ENCODE measurements around the gene TMEM217.

Gene TMEM217

GRCh38 chr6:37280162-37280887 lies 22.4 kb upstream of the TMEM217 start:
- no peak for DNase-seq (ENCODE audit: low read depth in 1 of 2, low spot score in 1 of 2)

- DNase-seq (ENCODE audit: low read depth in 1 of 2, low spot score in 1 of 2) = no peak
Observed at GRCh38 chr6:37279366-37280134, 21.6 kb upstream of the TMEM217 start.

DNA sequence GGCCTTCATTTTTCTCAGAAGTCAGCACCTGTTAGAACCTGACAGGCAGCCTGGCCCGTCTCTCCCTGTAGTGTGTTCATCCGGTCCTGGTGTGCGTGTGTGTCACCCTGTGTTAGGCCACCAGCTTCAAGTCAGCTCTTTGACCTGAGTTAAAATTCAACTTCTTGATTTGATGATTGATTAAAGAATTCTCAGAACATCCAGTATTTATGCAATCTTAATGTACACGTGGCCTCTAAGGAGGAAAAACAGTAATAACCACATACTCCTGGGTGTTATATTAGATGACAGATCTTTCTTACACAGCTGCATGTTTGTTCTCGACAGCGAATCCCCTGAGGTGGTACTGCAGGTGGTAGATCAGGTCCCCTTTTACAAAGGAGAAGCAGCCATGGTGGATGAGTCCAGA lies 19.1 kb upstream of the TMEM217 start:
- no peak for DNase-seq (ENCODE audit: low read depth in 1 of 2, low spot score in 1 of 2)

- DNase-seq (ENCODE audit: low read depth in 1 of 2, low spot score in 1 of 2) = no peak
Observed at GRCh38 chr6:37275350-37275749, 17.4 kb upstream of the TMEM217 start.

GRCh38 chr6:37273690-37274089 lies 15.7 kb upstream of the TMEM217 start:
- DNase-seq (ENCODE audit: low read depth in 1 of 2, low spot score in 1 of 2) = no peak

- DNase-seq (ENCODE audit: low read depth in 1 of 2, low spot score in 1 of 2) = no peak
Observed at GRCh38 chr6:37272834-37273566, 15.1 kb upstream of the TMEM217 start.

GRCh38 chr6:37269105-37269504 lies 11.2 kb upstream of the TMEM217 start:
- DNase-seq (ENCODE audit: low read depth in 1 of 2, low spot score in 1 of 2) = no peak

GRCh38 chr6:37265860-37266259 lies 7.9 kb upstream of the TMEM217 start:
- DNase-seq (ENCODE audit: low read depth in 1 of 2, low spot score in 1 of 2) = no peak

- no peak for DNase-seq (ENCODE audit: low read depth in 1 of 2, low spot score in 1 of 2)
Observed at GRCh38 chr6:37265001-37265400, 7.1 kb upstream of the TMEM217 start.

GRCh38 chr6:37262446-37263026 lies 4.6 kb upstream of the TMEM217 start:
- DNase-seq (ENCODE audit: low read depth in 1 of 2, low spot score in 1 of 2) = no peak

DNA sequence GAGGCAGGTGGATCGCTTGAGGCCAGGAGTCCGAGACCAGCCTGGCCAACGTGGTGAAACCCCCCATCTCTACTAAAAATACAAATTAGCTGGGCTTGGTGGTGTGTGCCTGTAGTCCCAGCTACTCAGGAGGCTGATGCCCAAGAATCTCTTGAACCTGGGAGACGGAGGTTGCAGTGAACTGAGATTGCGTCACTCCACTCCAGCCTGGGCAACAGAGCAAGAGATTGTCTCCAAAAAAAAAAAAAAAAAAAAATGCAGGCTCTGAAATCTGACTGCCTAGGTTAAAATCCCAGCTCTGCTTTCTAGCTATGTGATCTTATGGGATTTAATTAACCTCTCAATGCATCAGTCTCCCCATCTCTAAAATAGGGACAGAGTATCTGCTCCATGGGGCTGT lies 3.3 kb upstream of the TMEM217 start:
- no peak for DNase-seq (ENCODE audit: low read depth in 1 of 2, low spot score in 1 of 2)

- DNase-seq (ENCODE audit: low read depth in 1 of 2, low spot score in 1 of 2) = no peak
Observed at GRCh38 chr6:37260444-37260843, 2.5 kb upstream of the TMEM217 start.

DNA sequence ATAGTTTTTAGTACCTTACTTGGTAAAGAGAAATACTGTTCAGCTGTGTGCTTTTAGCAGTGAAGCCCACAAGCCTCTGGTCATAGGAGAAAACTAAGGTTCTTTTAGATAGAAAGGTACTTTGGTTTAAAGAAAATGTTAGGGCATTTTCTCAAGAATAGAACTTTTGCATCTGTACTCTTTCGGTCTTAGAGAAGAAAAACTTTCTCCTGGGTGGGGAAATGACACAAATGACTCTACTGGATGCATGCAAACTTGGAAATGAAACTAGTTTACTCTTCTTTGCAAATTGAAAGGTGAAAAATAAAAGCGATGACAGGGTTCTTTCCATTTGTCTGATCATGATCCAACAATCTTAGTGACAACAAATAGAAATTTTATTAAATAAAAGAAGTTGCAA lies 2.1 kb upstream of the TMEM217 start:
- DNase-seq (ENCODE audit: low read depth in 1 of 2, low spot score in 1 of 2) = no peak

- no peak for DNase-seq (ENCODE audit: low read depth in 1 of 2, low spot score in 1 of 2)
Observed at GRCh38 chr6:37259191-37259590, 1.2 kb upstream of the TMEM217 start.

- DNase-seq (ENCODE audit: low read depth in 1 of 2, low spot score in 1 of 2) = no peak
Observed at GRCh38 chr6:37258405-37259105, 611 bp upstream of the TMEM217 start.

DNA sequence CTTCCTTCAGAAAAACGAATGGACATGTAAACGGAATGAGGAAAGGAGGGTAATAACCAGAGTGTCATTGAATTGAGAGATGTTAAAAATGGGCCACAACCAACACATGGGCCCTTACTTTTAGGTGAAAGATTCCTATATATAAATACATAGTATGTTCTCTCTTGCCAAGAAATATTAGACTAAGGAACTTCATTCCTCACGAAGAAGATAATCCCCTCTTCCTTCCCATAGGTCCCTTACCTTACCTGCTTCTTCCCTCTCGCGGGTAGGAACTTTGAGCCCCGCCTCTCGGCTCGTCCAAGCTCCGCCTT lies 667 bp downstream of the TMEM217 start:
- no peak for DNase-seq (ENCODE audit: low read depth in 1 of 2, low spot score in 1 of 2)

GRCh38 chr6:37256692-37257319 lies 1.1 kb downstream of the TMEM217 start:
- DNase-seq (ENCODE audit: low read depth in 1 of 2, low spot score in 1 of 2) = no peak

- DNase-seq (ENCODE audit: low read depth in 1 of 2, low spot score in 1 of 2) = no peak
Observed at GRCh38 chr6:37254881-37255280, 3.1 kb downstream of the TMEM217 start.

- DNase-seq (ENCODE audit: low read depth in 1 of 2, low spot score in 1 of 2) = no peak
Observed at GRCh38 chr6:37253486-37254007, 4.4 kb downstream of the TMEM217 start.

DNA sequence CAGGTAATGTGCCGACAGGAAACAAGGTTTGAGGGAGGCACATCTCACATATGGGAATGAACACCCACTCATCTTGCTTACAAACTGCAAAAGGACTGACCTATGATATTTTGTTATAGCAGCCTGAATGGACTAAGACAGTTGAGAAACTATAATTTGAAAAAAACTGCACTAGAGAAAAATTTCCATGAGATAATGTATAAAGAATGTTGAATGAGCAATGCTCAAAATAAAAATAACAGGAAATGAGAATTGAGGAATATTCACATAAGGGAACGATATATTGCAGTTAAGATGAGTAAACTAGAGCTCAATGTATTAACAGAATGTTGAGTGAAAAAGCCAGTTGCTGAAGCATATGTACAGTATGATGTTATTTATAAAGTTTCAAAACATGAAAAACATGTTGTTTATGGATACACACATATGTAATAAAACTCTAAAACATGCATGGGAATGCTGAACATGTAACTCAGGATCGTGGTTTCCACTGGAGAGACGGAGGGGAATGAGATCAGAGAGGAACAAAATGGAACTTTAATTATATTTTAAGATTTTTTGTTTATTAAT lies 6.6 kb downstream of the TMEM217 start:
- DNase-seq (ENCODE audit: low read depth in 1 of 2, low spot score in 1 of 2) = no peak
